Cardiac muscle cell (in vitro differentiated cells and primary cell): ENCODE data around the gene TMEM191C. TPM values are rescaled to one million over a fixed set of nuclear protein-coding genes. Genes with fewer than 3 reads are reported as not detected.

Experiments
- DNase-seq, 2 donors: peaks; one replicate each; pipeline versions ENCODE4 v3.0.0 to v3.0.0-alpha.2; 2010 to 2017; ENCODE audit warnings: low read depth in 1 of 2, low spot score in 1 of 2
- H3K27ac ChIP-seq: fragments of 200-600 bp; sonication (generic); 2 replicates; pipeline ENCODE4 v1.5.1; 2016
- H3K27me3 ChIP-seq: fragments of 200-600 bp; sonication (generic); 2 replicates; pipeline ENCODE4 v1.6.0; 2016; ENCODE audit warnings: control low read depth
- H3K36me3 ChIP-seq: fragments of 200-600 bp; sonication (generic); 2 replicates; pipeline ENCODE4 v1.5.1; 2016; ENCODE audit warnings: control low read depth
- H3K4me1 ChIP-seq: fragments of 200-600 bp; sonication (generic); 2 replicates; pipeline ENCODE4 v1.8.1; 2017; ENCODE audit warnings: low read depth, mild to moderate bottlenecking, mixed run types
- H3K4me3 ChIP-seq: fragments of 200-600 bp; sonication (generic); 2 replicates; pipeline ENCODE4 v1.5.1; 2016; ENCODE audit warnings: mild to moderate bottlenecking
- H3K9me3 ChIP-seq: fragments of 200-600 bp; sonication (generic); 2 replicates; pipeline ENCODE4 v1.5.1; 2017; ENCODE audit warnings: low read depth, mild to moderate bottlenecking, control low read depth
- CTCF ChIP-seq: IDR thresholded peaks from 2 replicates; pipeline ENCODE4 v1.5.1; 2012; ENCODE audit warnings: low read depth, mild to moderate bottlenecking, low read length
- polyA plus RNA-seq: library from polyadenylated mRNA; unstranded; fragments of >200 nt; fragmentation: Nextera tagmentation; extraction: Ambion mirVana; gene quantifications from 2 replicates; pipeline ENCODE4 v1.2.1, GENCODE V29; 2016
- total RNA-seq: library from RNA; depleted of rRNA; stranded (reverse); fragments of >200 nt; gene quantifications from 2 replicates; pipeline ENCODE4 v1.2.3, GENCODE V29; 2016

TMEM191C gene
- total and polyA plus RNA-seq, 2 experiments from 2014 or later: 11.3 to 13.8 TPM

DNA sequence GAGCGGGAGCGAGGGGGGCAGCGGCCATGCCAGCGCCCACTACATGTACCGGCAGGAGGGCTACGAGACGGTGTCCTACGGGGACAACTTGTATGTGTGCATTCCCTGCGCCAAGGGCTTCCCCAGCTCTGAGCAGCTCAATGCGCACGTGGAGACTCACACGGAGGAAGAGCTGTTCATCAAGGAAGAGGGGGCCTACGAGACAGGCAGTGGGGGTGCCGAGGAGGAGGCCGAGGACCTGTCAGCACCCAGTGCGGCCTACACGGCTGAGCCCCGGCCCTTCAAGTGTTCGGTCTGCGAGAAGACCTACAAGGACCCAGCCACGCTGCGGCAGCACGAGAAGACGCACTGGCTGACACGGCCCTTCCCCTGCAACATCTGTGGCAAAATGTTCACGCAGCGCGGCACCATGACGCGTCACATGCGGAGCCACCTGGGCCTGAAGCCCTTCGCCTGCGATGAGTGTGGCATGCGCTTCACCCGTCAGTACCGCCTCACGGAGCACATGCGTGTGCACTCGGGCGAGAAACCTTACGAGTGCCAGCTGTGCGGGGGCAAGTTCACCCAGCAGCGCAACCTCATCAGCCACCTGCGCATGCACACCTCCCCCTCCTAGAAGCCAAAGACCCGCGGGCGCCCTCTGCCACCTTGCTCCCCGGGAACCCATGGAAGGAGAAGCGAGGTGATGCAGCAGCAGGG lies 20.9 kb upstream of the TMEM191C start:
- Histone ChIP-seq H3K27me3 (no peaks in the 10 kb centered on the region), H3K9me3 (no peaks in the 10 kb centered on the region), H3K4me3 (no peak overlapping the region), H3K36me3 (peaks cover 4% of the 10 kb centered on the region), H3K4me1 (peaks cover 26% of the 10 kb centered on the region), H3K27ac (no peak overlapping the region)
- no peak for TF ChIP-seq CTCF
- DNase-seq: no peak

GRCh38 chr22:21446827-21447690 lies 20.1 kb upstream of the TMEM191C start:
- Histone ChIP-seq H3K36me3 (peaks cover 4% of the 10 kb centered on the region), H3K4me3 (no peak overlapping the region), H3K9me3 (no peaks in the 10 kb centered on the region), H3K4me1 (peaks cover 26% of the 10 kb centered on the region), H3K27ac (peak overlapping the region; percentile 60), H3K27me3 (no peaks in the 10 kb centered on the region)
- no peak for DNase-seq
- no peak for TF ChIP-seq CTCF

DNA sequence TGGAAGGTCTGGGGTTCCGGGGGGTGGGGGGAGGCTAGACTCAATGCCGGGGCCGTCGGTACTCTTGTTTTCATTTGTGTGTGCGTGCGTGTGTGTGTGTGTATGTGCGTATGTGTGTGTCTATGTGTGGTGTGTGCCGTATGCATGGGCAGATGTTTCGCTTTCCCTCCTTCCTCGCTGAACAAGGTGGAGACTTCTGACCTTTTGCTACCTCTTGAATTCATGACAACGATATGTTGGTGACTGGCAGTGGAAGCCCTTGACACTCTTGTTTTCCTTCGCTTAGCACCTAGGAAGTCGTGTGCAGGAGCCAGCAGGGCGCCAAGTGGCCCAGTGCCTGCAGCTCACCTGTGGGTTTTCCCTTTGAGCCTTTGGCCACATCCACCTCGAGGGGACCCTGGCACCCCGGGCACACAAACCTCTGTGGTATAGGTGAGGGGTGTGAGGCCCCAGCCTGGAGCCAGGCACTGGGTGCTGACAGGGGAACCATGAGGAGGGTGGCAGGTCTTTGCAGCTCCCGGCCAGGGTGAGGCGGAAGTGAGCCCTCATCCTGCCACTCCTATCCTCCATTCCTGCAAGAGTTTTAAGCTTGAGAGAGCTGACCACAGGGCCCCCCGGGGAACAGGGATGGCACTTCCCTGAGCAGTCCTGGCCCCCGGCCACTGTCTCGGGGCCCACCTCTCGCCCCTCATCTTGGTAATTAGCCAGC lies 19.3 kb upstream of the TMEM191C start:
- no peaks in the 10 kb centered on the region for H3K27me3 ChIP-seq
- H3K4me3 ChIP-seq: no peak overlapping the region
- H3K9me3 ChIP-seq: no peaks in the 10 kb centered on the region
- no peak for DNase-seq
- H3K4me1 ChIP-seq: peaks cover 26% of the 10 kb centered on the region
- TF ChIP-seq CTCF: no peak
- H3K27ac ChIP-seq: peak overlapping the region; percentile 60
- peaks cover 4% of the 10 kb centered on the region for H3K36me3 ChIP-seq

- Histone ChIP-seq H3K4me3 (no peak overlapping the region), H3K9me3 (no peaks in the 10 kb centered on the region), H3K27ac (peak overlapping the region; percentile 60), H3K36me3 (peaks cover 4% of the 10 kb centered on the region), H3K27me3 (no peaks in the 10 kb centered on the region), H3K4me1 (peaks cover 19% of the 10 kb centered on the region)
- DNase-seq: no peak
- TF ChIP-seq CTCF: no peak
These were observed 18.4 kb upstream of the TMEM191C start for GRCh38 chr22:21448627-21449416.
